ENCODE data around the gene SPTB.

Gene SPTB

GRCh38 chr14:64706593-64707193 lies 173.0 kb downstream of the SPTB start:
- H3K4me3 ChIP-seq (ENCODE audit: low read depth, low read length): no peak overlapping the region
- TF ChIP-seq, protein P1, sequence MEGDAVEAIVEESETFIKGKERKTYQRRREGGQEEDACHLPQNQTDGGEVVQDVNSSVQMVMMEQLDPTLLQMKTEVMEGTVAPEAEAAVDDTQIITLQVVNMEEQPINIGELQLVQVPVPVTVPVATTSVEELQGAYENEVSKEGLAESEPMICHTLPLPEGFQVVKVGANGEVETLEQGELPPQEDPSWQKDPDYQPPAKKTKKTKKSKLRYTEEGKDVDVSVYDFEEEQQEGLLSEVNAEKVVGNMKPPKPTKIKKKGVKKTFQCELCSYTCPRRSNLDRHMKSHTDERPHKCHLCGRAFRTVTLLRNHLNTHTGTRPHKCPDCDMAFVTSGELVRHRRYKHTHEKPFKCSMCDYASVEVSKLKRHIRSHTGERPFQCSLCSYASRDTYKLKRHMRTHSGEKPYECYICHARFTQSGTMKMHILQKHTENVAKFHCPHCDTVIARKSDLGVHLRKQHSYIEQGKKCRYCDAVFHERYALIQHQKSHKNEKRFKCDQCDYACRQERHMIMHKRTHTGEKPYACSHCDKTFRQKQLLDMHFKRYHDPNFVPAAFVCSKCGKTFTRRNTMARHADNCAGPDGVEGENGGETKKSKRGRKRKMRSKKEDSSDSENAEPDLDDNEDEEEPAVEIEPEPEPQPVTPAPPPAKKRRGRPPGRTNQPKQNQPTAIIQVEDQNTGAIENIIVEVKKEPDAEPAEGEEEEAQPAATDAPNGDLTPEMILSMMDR (IDR thresholded peaks at IDR 0.05; ENCODE audit: insufficient read depth, low read depth, low read length, missing control alignments): no peak
- DNase-seq (ENCODE audit: low read depth): no peak

GRCh38 chr14:64706119-64706592 lies 173.6 kb downstream of the SPTB start:
- TF ChIP-seq, protein P1 (IDR thresholded peaks at IDR 0.05; ENCODE audit: insufficient read depth, low read depth, low read length, missing control alignments): no peak
- no peak overlapping the region for H3K4me3 ChIP-seq (ENCODE audit: low read depth, low read length)
- no peak for DNase-seq (ENCODE audit: low read depth)

DNA sequence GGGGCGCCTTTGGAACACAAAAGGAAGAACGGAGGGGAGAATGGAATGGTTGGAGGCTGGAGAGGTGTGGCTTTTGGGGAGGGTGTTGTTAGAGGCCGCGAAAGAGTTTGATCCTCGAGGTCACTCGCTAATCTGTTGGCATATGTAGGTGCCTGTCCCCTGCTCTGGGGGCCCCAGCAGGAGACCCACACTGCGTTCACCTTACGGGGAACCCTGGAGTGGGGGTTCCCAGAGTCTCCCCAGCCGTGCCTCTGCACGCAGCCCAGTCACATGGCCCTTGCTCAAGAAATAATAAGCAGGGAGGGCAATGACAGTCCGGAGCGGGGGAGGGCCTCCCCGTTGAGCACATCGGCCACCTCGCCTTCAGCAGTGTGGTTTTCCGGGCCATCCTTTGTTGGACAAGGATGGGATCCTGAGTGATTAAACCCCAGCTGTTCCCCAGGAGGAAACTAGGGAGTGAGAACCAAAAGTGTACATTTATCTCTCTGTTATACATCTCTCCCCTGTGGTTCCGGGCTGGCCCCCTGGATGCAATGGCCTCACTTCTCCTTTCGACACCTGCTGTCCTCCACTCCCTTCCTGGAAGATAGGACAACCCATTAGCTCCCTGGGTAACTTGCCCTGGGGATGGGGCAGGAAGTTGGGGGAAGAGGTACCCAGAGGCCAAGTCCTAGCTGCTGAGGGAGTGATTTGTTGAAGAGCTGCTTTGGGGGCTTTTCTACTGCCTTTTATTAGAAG lies 174.2 kb downstream of the SPTB start:
- DNase-seq (ENCODE audit: low read depth): no peak
- no peak overlapping the region for H3K4me3 ChIP-seq (ENCODE audit: low read depth, low read length)
- TF ChIP-seq, protein P1 (IDR thresholded peaks at IDR 0.05; ENCODE audit: insufficient read depth, low read depth, low read length, missing control alignments): no peak

DNA sequence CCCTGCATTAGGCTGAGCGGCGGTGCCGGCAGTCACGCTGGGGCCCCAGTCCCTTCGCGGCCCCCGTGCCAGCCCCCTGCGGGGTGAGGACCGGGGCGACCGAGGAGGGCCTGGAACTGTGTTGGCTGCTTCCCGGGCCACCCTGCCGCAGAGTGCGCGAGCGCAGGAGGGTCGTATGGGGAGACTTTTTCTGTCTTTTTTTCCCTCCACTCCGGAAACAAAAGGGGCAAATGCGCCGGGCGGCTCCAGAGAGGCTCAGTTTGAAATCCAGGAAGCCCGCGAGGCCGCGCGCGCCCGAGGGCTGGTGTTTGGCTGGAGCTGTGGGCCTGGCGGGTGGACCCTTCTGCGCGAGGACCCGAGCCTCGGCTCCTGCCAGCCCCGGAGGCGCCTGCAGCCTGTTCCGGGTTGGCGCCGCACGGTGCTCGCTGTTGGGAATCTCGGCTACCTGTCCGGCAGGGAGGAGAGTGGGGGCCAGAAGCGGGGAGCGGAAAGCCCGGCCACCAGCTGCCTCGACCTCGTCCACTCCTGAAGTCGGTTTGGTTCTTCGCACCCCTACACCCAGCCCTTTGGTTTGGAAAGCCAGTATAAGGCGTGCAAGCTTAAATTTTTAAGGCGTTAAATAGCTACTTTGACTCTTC lies 174.8 kb downstream of the SPTB start:
- TF ChIP-seq, protein P1 (IDR thresholded peaks at IDR 0.05; ENCODE audit: insufficient read depth, low read depth, low read length, missing control alignments): no peak
- no peak for DNase-seq (ENCODE audit: low read depth)
- H3K4me3 ChIP-seq (ENCODE audit: low read depth, low read length): no peak overlapping the region

DNA sequence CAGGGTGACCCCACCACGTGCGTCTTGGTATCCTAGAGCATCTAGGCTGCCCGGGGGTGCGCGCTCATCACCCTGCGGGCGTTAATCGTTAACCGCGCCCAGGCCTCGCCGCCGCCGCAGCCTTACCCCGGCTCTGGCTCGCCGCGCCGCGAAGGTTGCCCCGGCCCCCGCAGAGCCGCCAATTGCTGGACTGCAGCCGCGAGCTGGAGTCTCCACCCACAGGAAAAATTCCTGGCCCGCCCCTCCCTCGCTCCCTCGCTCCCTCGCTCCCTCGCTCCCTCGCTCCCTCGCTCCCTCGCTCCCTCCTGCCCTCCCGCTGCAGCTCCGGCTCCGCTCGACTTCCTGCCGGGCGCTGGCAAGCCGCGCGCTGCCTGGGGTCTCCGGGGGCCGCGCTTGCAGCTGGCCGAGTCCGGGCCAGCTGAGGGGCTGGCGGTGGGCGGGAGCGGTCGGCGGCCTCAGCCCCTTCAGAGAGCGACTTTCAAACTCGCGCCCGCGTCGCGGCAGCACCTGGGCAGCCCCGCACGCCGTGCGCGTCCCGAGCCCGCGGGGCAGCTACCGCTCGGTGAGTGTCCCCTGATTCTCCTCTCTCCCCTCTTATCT lies 175.5 kb downstream of the SPTB start, which contains the start of gene PLEKHG3:
Gene PLEKHG3, plus strand, starts transcription at position 282 of the 600 bp plus-strand sequence. CDS start 23,208 bp downstream, outside the sequence.
- TF ChIP-seq, protein P1 (IDR thresholded peaks at IDR 0.05; ENCODE audit: insufficient read depth, low read depth, low read length, missing control alignments): no peak
- H3K4me3 ChIP-seq (ENCODE audit: low read depth, low read length): no peak within 1 kb of the TSS
- no peak for DNase-seq (ENCODE audit: low read depth)

DNA sequence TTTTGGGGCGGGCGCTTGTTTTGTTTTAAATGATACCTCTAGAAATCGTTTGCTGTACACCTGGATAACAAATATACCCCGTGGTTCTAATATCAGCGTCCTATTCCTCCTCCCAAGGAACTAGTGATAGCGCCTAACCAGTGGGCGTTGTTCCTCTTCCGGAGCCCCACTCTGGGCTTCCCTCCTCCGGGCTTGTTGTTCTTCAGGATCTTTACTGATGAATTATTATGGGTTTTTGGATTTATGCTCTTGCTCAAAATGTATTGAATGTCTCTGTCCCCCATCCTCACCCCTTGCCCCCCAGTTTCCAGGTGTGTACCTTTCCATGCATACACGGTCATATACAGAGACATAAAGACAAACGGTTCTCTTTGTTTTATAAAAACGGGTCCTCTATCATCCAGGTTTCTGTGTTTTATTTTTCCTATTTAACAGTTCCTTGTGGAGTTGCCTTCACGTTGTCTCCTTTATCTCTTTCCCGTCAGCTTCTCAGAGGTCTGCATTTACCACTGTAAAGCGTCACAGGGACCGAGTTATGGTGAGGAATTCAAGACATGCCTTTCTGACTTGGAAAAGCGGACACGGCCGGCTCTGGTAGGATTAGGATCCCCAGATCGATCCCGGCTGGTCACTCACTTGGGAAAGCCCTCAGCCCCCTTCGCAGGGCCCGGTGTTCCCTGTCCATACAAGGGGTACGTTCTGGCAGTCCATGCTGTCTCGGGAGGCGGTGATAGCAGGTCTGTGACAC lies 176.1 kb downstream of the SPTB start:
- TF ChIP-seq, protein P1 (IDR thresholded peaks at IDR 0.05; ENCODE audit: insufficient read depth, low read depth, low read length, missing control alignments): no peak
- DNase-seq (ENCODE audit: low read depth): no peak
- H3K4me3 ChIP-seq (ENCODE audit: low read depth, low read length): no peak overlapping the region

Measured in GM12865 (cell line).